Central memory CD8-positive, alpha-beta T cell (primary cell): ENCODE measurements around the gene DKK3.
A peak's percentile ranks its signal among the peaks of the same experiment; 100 is the strongest.
"Not testable (repeated sequence)": the region's sequence is repeated elsewhere in the genome, so short reads cannot be mapped to it uniquely, and the experiment has no call there.

Experiments used
- ATAC-seq: fragments of 150-1000 bp; cut with Tn5 transposase; replicated peaks from 2 replicates; pipeline ENCODE4 v1.10.0; 2022; ENCODE audit warnings: mild to moderate bottlenecking, moderate FRiP score, moderate number of reproducible peaks; ENCODE audit not compliant: poor library complexity, severe bottlenecking; ENCODE audit errors: extremely low read depth
- DNase-seq, 2 donors: peaks; one replicate each; pipeline ENCODE4 v3.0.0; 2021; ENCODE audit warnings: low spot score in 2 of 2
- H3K27ac Mint-ChIP-seq: one replicate; pipeline ENCODE4 v1.8.0; 2022; ENCODE audit warnings: low read depth, mild to moderate bottlenecking, moderate library complexity, mixed read lengths
- H3K27me3 Mint-ChIP-seq: one replicate; pipeline ENCODE4 v1.8.0; 2022; ENCODE audit warnings: mixed read lengths
- H3K36me3 Mint-ChIP-seq: one replicate; pipeline ENCODE4 v1.8.0; 2022; ENCODE audit warnings: mild to moderate bottlenecking, moderate library complexity, mixed read lengths; ENCODE audit not compliant: insufficient read depth
- H3K4me1 Mint-ChIP-seq: one replicate; pipeline ENCODE4 v1.8.0; 2022; ENCODE audit warnings: mixed read lengths
- H3K4me3 Mint-ChIP-seq: one replicate; pipeline ENCODE4 v1.8.0; 2022; ENCODE audit warnings: mild to moderate bottlenecking, moderate library complexity, mixed read lengths
- H3K9me3 Mint-ChIP-seq: one replicate; pipeline ENCODE4 v1.8.0; 2022; ENCODE audit warnings: mixed read lengths

Gene DKK3

DNA sequence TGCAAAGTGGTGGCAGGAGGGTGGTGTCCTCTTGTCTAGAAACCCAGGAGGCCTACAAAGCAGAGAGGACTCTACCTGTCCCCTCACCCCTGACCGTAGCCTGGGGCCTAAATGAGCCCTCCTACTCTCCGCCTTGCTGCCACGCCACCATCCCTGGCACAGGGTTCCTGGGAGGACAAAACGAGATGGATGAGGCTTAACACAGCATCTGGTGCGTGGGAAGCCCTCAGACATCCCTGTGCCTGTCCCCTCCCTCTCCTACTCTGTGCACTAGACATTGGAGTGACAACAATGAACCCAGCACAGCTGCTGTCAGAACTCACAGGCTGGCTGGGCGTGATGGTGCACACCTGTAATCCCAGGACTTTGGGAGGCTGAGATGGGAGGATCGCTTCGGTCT lies 36.4 kb upstream of the DKK3 start:
- ATAC-seq (no peak), DNase-seq (no peak)
- H3K27ac Mint-ChIP-seq: no peak overlapping the region
- H3K4me1 Mint-ChIP-seq: peaks cover 6% of the 10 kb centered on the region
- H3K36me3 Mint-ChIP-seq: peaks cover 4% of the 10 kb centered on the region
- no peaks in the 10 kb centered on the region for H3K27me3 Mint-ChIP-seq
- no peaks in the 10 kb centered on the region for H3K9me3 Mint-ChIP-seq
- no peak overlapping the region for H3K4me3 Mint-ChIP-seq

DNA sequence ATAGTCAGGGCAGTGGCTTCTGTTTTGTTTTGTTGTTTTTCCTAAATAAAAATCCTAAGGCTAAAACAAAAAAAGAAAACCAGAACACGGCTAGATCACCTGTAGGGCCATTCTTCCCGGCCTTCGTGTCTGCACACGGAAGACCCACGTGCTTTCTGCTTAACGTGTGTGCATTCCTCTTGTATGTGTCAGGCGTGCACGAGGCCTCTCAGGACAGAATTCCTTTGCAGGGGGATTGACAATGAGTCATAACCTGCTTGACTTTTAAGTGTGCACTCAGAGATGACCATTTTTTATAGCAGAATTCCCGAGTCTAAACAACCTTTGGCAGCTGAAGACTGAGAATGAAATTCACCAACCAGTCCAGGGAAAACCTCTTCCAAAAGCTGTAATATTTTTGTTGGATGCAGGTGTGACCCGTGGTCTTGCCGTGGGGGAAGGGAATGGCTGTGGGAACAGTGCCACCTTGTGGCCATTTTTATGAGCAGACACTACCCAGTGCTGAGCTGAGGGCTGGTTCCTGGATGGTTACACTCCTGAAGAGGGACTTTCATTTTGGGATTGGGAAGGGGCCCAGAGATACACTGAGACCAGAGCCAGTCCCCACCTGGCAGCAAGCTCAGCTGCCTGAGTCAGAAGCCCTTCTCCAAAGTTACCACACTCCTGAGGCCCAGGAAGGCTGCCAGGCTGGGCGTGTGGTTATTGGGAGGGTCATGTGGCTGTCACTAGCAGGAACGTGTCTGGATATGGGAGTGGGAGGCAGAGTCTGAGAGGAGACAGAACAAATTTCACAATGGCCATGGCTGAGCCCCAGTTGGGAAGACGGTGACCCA lies 35.7 kb upstream of the DKK3 start:
- H3K27ac Mint-ChIP-seq: no peak overlapping the region
- peak; percentile 47 to 49 for DNase-seq
- peak; percentile 48 for ATAC-seq
- H3K9me3 Mint-ChIP-seq: no peaks in the 10 kb centered on the region
- peaks cover 6% of the 10 kb centered on the region for H3K4me1 Mint-ChIP-seq
- no peaks in the 10 kb centered on the region for H3K27me3 Mint-ChIP-seq
- peaks cover 4% of the 10 kb centered on the region for H3K36me3 Mint-ChIP-seq
- H3K4me3 Mint-ChIP-seq: no peak overlapping the region

DNA sequence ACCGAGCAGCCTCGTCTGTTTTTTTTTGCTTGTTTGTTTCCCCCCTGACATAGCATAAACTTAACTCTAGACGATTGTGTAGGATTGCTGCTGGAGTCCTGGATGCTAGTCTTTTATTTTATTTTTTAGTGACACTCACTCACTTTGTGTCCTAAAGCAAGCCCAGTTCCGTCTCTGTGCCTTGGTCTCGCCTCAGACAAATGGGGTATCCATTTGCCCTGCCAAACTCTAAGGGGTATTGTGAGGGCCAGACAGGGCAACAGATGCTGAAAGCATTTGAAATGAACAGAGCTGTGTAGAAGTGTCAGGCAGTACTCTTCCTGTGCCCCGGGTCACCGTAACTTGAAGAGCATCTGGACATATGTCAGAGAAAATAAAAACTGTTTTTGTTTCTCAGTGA lies 34.8 kb upstream of the DKK3 start:
- Mint-ChIP-seq H3K4me3 (no peak overlapping the region), H3K27ac (no peak overlapping the region), H3K9me3 (no peaks in the 10 kb centered on the region), H3K4me1 (peaks cover 6% of the 10 kb centered on the region), H3K36me3 (peaks cover 4% of the 10 kb centered on the region), H3K27me3 (no peaks in the 10 kb centered on the region)
- no peak for DNase-seq
- ATAC-seq: no peak

DNA sequence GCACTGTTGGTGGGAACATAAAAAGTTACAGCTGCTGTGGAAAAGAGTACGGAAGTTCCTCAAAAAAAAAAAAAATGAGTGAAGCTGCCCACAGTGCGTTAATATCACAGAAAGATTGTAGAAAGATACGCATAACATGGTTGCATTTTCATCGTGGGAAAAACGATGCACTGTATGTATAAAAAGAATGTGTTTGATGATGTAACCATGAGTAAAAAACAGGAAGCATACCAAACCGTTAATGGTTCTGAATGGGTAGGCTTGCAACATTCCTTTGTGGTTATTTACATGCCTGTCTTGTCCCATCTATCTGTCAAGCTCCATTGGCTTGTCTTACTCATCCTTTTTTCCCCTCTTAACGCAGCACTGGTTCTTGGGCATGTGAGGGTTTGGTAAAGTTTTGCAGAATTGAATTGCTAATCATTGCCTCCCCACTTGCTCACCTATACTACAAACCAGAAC lies 33.8 kb upstream of the DKK3 start:
- Mint-ChIP-seq H3K27me3 (no peaks in the 10 kb centered on the region), H3K36me3 (peaks cover 4% of the 10 kb centered on the region), H3K9me3 (no peaks in the 10 kb centered on the region), H3K27ac (no peak overlapping the region), H3K4me1 (peaks cover under 1% of the 10 kb centered on the region), H3K4me3 (no peak overlapping the region)
- ATAC-seq: no peak
- no peak for DNase-seq

DNA sequence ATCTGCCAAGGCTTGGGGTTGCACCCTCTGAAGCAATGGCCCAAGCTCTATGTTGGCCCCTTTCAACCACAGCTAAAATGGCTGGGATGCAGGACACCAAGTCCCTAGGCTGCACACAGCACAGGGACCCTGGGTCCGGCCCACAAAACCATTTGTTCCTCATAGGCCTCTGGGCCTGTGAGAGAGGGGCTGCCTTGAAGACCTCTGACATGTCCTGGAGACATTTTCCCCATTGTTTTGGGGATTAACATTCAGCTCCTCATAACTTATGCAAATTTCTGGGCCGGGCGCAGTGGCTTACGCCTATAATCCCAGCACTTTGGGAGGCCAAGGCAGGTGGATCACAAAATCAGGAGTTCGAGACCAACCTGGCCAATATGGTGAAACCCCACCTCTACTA lies 32.3 kb upstream of the DKK3 start:
- H3K27me3 Mint-ChIP-seq: peaks cover 10% of the 10 kb centered on the region
- H3K27ac Mint-ChIP-seq, H3K9me3 Mint-ChIP-seq, H3K4me3 Mint-ChIP-seq, H3K36me3 Mint-ChIP-seq, ATAC-seq, DNase-seq, H3K4me1 Mint-ChIP-seq: not testable (repeated sequence)

DNA sequence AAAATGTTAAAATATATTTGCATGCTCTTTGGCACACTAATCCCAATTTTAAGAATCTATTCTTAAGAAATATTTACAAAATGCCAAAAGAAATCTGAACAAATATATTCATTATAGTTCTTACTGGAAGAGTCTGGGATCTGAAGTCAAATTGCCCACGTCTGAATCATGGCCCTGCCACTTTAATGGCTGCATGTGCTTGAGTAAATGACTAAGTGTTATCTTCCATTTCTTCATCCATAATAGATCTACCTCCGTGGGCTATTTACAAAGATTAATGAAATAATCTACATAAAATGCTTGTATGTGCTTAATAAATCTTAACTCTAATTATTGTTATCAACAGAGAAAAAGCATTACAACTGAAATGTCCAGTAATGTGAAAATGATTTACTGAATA lies 24.5 kb upstream of the DKK3 start:
- no peaks in the 10 kb centered on the region for H3K36me3 Mint-ChIP-seq
- ATAC-seq (no peak), DNase-seq (no peak)
- peaks cover 26% of the 10 kb centered on the region for H3K27me3 Mint-ChIP-seq
- H3K27ac Mint-ChIP-seq: no peak overlapping the region
- no peak overlapping the region for H3K4me3 Mint-ChIP-seq
- H3K9me3 Mint-ChIP-seq: no peaks in the 10 kb centered on the region
- peaks cover 5% of the 10 kb centered on the region for H3K4me1 Mint-ChIP-seq

DNA sequence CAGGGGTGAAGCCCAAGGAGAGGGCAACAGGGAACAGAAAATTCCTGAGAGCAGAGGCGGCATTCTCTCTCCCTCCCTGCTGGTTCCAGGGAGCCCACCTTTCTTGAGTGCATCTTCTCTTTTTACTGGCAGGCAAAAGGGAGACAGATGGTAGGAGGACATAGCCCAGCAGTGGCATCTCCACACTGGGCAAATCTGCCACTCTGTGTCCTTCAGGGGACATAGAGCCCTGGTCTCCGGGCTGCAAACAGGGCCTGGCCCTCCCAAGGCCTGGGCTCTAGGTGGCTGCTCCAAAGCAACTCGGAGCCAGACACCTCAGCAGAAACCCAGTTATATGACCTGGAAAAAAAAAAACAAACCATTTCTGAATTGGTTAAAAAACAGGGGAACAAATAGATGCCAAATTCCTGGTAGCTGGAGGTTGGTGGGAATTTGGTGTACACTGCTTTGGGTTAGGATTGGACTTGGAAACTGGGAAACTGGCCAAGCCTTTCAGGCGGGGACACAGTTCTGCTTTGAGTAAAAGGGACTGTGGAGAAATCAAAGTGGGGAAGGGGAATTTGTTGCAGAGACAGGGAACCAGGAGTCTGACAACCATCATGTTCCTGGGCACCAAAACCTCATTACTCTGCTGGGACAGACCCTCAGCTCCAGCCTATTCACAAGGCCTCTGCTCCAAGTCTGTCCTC lies 23.6 kb upstream of the DKK3 start:
- DNase-seq (no peak), ATAC-seq (no peak)
- Mint-ChIP-seq H3K4me3 (no peak overlapping the region), H3K27ac (no peak overlapping the region), H3K36me3 (no peaks in the 10 kb centered on the region), H3K4me1 (peaks cover 5% of the 10 kb centered on the region), H3K9me3 (no peaks in the 10 kb centered on the region), H3K27me3 (peaks cover 26% of the 10 kb centered on the region)

DNA sequence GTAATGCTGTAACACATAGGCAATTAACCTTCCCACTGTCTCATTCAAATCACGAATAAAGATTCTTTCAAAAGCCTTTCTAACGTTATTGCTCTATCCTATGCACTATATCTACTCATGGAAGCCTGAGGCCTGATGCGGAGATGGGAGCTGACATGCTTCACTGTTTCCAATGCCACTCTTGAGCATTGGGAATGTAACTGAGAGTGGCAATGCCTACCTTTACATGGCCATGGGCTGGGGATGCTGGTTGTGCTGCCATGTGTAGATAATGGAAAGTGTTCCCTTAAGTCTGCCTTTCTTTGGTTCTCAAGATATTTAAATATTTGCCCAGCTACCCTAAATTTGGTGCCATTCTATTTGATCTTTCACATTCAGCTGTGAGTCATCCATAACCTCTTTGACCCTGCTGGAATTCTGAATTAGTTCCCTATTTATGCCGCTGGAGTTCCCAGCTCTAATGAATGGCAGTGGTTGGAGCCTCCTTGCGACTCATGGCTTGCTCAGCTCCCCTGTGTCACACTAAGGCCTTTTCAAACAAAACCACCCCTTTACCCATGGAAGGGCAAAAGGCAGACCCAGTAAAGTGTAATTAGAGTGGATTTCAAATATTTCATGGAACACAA lies 21.4 kb upstream of the DKK3 start:
- H3K4me1 Mint-ChIP-seq: no peaks in the 10 kb centered on the region
- DNase-seq: no peak
- H3K27ac Mint-ChIP-seq: no peak overlapping the region
- no peaks in the 10 kb centered on the region for H3K36me3 Mint-ChIP-seq
- H3K4me3 Mint-ChIP-seq: no peak overlapping the region
- peaks cover 19% of the 10 kb centered on the region for H3K27me3 Mint-ChIP-seq
- no peak for ATAC-seq
- no peaks in the 10 kb centered on the region for H3K9me3 Mint-ChIP-seq

DNA sequence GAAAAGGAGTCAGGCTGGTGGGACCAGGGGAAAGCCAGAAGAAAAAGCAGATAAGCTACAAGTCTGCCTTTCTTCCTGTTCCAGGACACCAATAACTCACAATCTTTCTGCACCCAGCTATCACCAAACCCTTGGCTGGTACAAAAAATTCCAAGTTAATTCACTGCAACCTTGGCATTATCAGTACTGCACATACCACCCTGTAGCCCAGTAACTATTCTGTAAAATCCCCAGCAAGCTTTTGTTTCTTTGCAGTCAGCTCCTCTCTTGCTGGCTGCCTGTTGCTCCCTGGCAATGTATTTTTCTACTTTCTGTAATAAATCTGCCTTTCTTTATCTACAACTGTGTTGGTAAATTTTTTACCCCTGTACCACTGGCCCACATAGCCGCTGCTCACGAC lies 20.7 kb upstream of the DKK3 start:
- no peaks in the 10 kb centered on the region for H3K4me1 Mint-ChIP-seq
- DNase-seq: no peak
- H3K27me3 Mint-ChIP-seq: peaks cover 24% of the 10 kb centered on the region
- no peak for ATAC-seq
- H3K9me3 Mint-ChIP-seq: no peaks in the 10 kb centered on the region
- no peak overlapping the region for H3K4me3 Mint-ChIP-seq
- H3K36me3 Mint-ChIP-seq: no peaks in the 10 kb centered on the region
- no peak overlapping the region for H3K27ac Mint-ChIP-seq

DNA sequence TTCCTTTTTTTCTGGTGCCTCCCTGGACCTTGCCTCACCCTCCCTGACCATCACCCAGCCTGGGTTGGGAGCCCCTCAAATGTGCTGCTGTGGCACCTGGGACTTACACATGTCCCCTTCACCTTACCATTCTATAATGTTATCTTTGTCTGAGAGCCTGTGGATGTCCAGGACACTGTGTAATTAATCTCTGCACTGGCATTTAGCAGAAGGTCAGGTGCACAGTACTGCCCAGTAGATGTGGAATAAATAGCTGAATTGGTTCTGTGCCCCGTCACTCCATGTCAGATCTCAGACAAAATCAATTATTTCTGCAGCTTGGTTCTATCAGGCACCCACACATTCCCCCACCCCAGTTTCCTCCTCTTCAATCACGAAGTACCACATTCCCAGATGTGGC lies 19.9 kb upstream of the DKK3 start:
- peaks cover 24% of the 10 kb centered on the region for H3K27me3 Mint-ChIP-seq
- no peaks in the 10 kb centered on the region for H3K4me1 Mint-ChIP-seq
- ATAC-seq (no peak), DNase-seq (no peak)
- H3K27ac Mint-ChIP-seq: no peak overlapping the region
- no peaks in the 10 kb centered on the region for H3K9me3 Mint-ChIP-seq
- no peak overlapping the region for H3K4me3 Mint-ChIP-seq
- H3K36me3 Mint-ChIP-seq: no peaks in the 10 kb centered on the region

DNA sequence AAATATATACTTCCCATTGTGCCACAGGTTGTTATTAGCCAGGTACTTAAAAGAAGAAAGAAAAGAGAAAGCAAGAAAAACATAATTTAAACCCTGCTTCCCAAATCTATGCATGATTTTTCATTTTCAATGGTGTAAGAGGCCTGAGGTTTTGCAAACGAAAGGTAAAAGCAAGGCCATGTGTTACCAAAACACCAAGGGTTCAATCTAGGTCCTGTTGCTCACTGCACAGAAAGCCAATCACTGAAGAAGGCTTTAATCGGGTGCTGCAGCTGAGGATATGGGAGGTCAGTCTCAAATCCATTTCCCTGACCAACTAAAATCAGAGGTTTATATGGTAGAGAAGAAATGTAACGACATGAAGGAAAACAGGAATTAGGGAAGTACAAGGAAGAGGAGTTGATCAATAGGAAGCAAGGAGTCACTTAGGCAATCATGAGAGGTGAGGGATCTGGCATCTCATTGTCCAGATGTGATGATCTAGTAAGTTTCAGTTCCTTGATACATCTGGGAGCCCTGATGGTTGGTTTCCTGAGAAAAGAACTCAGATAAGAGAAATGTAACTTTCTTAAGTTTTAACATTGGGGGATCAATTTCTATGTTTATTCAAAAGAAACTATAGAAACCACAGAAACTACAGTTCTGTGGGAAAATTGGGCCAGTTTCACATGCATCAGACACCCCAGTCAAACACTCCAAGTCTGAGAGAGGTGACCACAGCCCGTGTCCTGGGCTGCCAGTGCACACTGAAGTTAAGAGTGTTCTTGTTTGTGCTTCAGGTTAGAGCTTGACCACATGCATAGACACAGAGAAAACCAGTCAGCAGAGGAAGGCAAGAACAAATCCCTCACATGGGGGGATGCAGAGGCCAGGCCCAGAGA lies 18.1 kb upstream of the DKK3 start:
- peaks cover 40% of the 10 kb centered on the region for H3K27me3 Mint-ChIP-seq
- H3K4me1 Mint-ChIP-seq: no peaks in the 10 kb centered on the region
- H3K9me3 Mint-ChIP-seq: no peaks in the 10 kb centered on the region
- ATAC-seq (no peak), DNase-seq (no peak)
- no peak overlapping the region for H3K27ac Mint-ChIP-seq
- H3K36me3 Mint-ChIP-seq: no peaks in the 10 kb centered on the region
- H3K4me3 Mint-ChIP-seq: no peak overlapping the region

DNA sequence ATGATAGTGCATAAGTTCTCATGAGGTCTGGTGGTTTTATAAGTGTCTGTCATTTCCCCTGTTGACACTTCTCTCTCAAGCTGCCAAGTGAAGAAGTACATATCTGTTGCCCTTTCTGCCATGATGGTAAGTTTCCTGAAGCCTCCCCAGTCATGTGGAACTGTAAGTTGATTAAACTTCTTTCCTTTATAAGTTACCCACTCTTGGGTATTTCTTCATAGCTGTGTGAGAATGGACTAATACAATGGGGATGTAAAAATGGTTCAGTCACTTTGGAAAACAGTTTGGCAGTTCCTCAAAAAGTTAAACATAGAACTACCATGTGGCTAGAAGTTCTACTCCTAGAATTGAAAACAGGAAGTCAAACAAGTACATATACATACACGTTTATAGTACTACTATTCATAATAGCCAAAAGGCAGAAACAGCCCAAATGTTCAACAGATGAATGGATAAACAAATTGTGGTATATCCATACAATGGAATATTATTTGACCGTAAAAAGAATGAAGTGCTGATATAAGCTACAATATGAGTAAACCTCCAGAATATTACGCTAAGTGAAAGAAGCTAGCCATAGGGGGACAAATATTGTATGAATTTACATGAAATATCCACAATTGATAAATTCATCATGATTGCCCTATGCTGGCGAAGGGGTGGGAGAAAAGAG lies 16.0 kb upstream of the DKK3 start:
- no peaks in the 10 kb centered on the region for H3K36me3 Mint-ChIP-seq
- no peak for ATAC-seq
- no peak overlapping the region for H3K27ac Mint-ChIP-seq
- no peaks in the 10 kb centered on the region for H3K9me3 Mint-ChIP-seq
- H3K27me3 Mint-ChIP-seq: peaks cover 44% of the 10 kb centered on the region
- H3K4me1 Mint-ChIP-seq: no peaks in the 10 kb centered on the region
- no peak for DNase-seq
- H3K4me3 Mint-ChIP-seq: no peak overlapping the region
